Hematopoietic multipotent progenitor cell treated with erythropoietin and hydrocortisone succinate and interleukin-3 and kit ligand, for 4 days (in vitro differentiated cells): ENCODE measurements around the gene TMEM106A.
A peak's percentile ranks its signal among the peaks of the same experiment; 100 is the strongest.
"Not testable (repeated sequence)": the region's sequence is repeated elsewhere in the genome, so short reads cannot be mapped to it uniquely, and the experiment has no call there.

Source experiments
- DNase-seq: peaks from one replicate; pipeline ENCODE4 v3.0.0-alpha.2; 2015

TMEM106A gene

GRCh38 chr17:43216369-43216761, 4.7 kb downstream of the TMEM106A start:
- DNase-seq = no peak

DNA sequence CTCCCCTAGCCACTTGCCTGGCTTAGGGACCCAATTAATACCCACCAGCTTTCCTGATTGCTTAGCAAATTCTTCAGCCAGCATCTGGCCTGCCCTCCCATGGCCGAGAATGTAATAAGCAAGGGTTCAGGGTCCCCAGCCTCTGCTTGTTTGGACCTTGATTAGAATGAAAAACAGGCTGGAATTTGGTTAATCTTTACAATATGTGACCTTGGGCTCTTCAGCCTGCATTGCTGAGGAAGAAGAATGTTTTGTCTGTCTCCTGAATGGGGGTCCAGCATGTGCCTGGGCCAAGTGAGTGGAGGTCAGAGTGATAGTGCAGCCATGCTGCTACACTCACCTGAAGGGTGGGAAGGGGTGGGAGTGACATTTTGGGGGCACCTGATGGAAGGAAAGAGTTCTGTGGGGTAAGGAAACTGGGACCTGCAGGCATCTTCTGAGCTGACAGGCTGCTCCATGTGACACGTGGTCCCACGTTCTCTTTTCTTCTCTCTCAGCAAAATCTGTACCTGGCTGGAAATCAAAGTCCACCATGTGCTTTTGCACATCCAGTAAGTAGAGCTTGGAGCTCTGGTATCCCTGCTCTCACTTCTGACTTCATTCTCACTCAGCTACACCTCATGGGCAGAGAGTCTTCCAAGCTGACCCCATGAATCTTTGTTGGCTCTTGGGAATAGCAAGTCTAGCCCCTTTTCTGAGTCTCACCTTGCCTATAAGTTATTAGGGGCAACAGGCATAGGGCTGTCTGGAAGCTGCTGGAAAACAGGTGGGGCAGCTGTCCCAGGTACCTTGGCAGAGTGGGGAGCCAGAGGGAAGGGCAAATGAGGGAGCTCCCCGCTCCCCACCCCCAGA, 5.3 kb downstream of the TMEM106A start:
- DNase-seq = no peak

DNA sequence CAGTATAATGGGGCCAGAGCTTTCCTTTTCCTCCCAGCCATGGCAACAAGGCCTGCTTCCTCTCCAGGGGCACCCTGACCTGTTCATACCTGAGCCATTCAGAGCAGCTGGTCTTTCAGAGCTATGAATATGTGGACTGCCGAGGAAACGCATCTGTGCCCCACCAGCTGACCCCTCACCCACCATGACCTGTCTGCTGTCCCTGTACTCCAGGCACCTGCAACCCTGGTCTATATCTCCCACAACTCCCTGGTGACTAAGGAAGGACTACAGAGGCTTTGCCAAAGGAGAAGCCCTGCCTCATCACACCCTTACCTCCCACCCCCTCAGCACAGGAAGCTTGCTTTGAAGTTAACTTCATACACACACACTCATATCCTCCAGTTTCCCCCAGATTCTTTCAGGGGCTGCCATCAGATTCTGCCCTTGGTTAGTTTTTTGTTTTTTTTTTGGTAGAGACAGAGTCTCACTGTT, 6.0 kb downstream of the TMEM106A start:
- no peak for DNase-seq

DNA sequence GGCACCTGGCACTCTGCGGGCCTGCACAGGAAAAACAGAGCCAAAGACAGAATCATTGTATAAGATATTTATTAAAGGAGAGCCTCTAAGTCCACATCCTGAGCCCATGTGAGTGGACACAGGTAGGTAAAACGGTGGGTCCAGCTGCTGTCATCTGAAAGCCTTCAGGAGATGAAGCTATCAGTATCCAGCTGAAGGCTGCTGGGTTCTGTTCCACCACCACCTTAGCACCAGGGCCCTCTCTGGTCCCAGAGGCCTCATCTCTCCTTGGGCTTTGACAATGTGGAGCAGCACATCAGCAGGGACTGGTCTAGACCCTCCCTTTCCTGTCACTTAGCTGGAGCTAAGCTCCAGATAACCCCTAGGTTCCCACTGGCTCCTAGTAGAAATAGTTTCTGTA, 7.3 kb downstream of the TMEM106A start:
- no peak for DNase-seq

DNA sequence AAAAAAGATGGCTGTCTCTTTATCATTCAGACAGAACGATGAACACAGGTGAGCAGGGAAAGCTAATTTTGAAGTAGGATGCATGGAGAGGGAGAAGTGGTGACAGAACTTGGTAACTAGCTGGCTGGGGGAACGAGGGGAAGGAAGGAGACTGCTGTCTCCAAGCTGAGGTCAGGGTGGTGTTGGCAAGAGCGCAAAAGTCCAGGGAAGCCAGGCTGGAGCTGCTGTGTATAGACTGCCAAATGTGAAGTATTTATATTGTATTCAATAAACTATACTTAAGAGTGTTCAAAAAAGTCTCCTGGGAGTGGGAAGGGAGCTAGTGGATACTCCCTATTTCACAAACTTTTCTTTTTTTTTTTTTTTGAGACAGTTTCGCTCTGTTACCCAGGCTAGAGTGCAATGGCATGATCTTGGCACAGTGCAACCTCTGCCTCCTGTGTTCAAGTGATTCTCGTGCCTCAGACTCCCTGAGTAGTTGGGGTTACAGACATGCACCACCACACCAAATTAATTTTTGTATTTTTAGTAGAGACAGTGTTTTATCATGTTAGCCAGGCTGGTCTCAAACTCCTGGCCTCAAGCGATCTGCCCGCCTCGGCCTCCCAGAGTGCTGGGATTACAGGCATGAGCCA, 8.2 kb downstream of the TMEM106A start:
- no peak for DNase-seq

DNA sequence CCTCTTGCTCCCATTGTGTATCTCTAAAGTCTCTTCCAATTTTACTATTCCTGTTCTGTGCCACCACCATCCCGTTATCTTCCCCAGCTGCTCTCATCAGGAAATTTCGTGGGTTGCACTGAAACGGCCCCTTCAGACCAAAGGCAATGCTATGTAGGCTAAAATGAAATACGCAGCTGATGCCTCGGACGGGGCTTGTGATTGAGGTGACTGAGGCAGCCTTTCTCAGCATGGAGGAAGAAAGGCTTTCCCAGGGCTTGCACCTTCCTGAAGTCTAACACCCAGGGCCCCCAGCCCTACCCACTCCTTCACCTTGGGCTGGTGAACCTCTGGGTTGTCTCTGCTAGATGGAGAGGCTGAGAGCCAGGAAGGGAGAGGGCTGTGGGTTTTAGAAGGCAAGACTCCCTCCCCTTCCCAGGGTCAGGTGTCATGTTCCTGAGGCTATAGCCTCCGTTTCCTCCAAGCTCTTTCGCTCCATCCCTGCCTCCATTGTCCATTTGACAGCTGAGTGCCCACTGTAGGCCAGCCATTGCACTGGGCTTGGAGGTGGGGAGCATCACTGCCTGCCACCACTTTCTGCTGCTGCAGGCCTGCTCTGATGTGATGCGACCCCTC, 8.9 kb downstream of the TMEM106A start:
- peak; percentile 11 for DNase-seq

DNA sequence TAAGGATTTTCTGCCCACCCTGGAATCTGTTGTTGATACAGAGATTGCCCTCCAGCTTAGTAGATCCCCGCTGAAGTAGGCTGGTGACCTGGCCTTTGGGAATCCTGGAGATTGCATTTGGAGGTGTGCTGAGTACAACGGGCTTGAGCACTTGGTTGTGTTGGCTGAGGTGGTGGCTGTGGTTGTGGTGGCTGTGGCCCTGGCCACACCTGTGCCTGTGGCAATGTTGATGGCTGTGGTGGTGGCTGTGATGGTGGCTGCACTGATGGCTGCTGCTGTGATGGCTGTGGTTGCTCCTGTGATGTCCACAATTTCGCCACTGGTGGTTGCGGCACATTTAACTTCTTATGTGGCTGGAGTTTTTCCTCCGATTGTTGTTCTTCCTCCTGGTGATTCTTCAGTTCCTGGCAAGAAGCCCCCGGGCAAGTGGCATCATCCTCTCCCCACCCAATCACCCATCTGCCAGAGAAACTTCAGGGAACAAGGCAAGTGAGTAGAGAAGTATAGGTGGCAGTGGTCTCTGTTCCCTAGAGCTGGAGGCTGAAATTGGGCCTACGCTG, 12.6 kb downstream of the TMEM106A start:
- DNase-seq = no peak

- no peak for DNase-seq
These were observed 14.7 kb downstream of the TMEM106A start for GRCh38 chr17:43226393-43226792.

- DNase-seq = not testable (repeated sequence)
These were observed 16.5 kb downstream of the TMEM106A start, which contains the start of gene CCDC200 for GRCh38 chr17:43228020-43228782. TSS of gene CCDC200 (minus strand) at chr17:43228623. CDS start at chr17:43228554, 69 bp downstream.

DNA sequence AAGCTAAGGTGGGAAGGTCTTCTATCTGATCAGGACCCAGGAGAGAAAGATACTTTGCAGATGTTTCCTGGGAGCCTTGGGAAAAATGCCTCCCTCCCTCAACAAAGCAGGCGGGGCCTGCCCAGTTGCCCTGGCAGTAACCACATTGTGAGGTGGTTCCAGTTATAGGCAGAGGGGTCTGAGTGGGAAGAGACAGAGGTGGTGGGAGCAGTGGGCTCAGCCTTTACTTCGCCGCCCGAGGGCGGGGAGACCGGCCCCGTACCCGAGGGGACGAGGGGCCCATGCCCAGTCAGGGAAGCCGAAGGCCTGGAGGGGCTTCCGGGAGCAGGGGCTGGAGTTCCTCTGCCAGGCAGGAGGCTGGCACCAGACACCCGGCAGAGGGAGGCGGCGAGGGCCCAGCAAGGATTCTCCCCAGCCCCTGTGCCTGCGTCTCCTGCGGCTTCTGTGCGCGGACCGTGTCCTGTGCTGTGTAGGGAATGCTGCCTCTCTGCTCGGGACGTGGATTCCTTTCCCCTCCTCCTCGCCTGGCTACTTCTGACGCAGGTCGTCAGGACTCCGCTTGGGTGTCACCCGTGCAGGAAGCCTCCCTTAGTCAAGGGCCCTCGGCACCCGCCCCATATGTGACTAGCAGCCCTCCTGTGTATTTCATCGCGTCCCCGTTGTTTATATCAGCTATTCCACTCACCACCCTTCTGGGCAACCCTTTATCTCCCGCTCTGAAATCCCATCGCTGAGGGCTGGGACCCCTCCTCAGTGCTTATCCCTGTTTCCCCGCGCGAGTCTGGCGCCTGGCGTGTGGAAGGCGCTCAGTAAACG, 19.7 kb downstream of the TMEM106A start:
- DNase-seq = not testable (repeated sequence)

DNA sequence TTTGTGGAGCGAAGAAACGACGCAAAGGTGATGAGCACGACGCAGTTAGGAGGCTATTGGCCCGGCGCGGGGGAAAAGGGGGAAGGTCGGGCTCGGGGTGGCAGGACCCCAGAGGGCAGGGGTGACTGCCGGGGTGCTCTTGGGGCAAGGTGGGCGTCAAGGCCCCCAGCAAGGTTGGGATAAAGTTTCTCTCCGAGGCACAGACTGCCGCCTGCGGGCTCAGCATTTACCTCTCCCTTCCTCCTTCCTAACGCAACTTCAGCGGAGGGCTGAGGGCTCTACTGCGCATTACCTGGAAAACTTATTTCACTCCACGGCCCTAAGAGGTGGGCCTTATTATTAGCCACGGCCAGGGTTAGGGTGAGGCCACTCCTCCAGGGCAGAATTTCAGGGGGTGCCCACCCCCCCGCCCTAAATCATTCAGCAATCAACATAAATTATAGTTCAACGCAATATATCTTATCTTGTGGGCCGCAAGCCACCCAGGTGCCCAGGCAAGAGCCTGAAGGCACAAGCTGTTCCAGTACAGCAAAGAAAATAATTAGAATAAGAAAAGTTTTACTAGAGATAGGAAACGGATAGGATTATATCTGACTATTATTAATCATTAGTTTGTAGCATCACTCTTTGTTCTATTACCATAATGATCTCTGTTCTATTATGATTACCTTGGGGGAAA, 20.5 kb downstream of the TMEM106A start:
- DNase-seq = peak; percentile 47

GRCh38 chr17:43233263-43233662, 21.6 kb downstream of the TMEM106A start:
- DNase-seq = not testable (repeated sequence)

GRCh38 chr17:43233877-43234276, 22.2 kb downstream of the TMEM106A start, which contains the start of gene RNU2-1:
TSS of gene RNU2-1 (minus strand) at chr17:43233977.
- not testable (repeated sequence) for DNase-seq

DNA sequence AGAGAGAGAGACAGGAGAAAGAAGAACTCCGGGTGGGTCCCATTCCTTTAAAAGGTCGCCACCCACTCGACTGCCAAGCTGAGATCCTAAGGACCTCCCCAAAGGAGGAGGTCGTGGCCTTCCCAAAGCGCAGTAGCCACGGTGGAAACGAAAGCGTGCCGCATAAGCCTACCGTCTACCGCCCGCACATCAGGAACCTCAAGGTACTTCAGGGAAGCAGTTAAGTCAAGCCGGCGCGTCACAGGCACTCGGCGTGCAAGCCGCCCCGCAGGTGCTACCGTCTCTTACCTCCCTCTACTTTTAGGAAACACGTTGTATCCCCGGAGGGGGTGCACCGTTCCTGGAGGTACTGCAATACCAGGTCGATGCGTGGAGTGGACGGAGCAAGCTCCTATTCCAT, 27.9 kb downstream of the TMEM106A start:
- not testable (repeated sequence) for DNase-seq

DNA sequence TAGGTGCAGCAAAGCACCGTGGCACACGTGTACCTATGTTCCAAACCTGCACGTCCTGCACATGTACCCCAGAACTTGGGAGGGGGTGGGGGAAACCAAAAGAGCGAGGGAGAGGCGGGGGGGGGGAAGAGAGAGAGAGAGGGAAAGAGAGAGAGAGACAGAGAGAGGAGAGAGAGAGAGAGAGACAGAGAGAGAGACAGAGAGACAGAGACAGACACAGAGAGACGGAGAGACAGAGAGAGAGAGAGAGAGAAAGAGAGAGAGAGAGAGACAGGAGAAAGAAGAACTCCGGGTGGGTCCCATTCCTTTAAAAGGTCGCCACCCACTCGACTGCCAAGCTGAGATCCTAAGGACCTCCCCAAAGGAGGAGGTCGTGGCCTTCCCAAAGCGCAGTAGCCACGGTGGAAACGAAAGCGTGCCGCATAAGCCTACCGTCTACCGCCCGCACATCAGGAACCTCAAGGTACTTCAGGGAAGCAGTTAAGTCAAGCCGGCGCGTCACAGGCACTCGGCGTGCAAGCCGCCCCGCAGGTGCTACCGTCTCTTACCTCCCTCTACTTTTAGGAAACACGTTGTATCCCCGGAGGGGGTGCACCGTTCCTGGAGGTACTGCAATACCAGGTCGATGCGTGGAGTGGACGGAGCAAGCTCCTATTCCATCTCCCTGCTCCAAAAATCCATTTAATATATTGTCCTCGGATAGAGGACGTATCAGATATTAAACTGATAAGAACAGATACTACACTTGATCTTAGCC, 29.1 kb downstream of the TMEM106A start:
- not testable (repeated sequence) for DNase-seq

DNA sequence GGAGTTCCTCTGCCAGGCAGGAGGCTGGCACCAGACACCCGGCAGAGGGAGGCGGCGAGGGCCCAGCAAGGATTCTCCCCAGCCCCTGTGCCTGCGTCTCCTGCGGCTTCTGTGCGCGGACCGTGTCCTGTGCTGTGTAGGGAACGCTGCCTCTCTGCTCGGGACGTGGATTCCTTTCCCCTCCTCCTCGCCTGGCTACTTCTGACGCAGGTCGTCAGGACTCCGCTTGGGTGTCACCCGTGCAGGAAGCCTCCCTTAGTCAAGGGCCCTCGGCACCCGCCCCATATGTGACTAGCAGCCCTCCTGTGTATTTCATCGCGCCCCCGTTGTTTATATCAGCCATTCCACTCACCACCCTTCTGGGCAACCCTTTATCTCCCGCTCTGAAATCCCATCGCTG, 34.8 kb downstream of the TMEM106A start:
- not testable (repeated sequence) for DNase-seq
